Mammary epithelial cell (primary cell): ENCODE measurements around the gene SLC24A3.

Source experiments
- CTCF ChIP-seq, 2 donors: IDR thresholded peaks in 1 of 2; conservative IDR thresholded peaks in 1 of 2; 2 replicates each; pipeline ENCODE4 v1.5.1; 2011 to 2012; ENCODE audit warnings: inconsistent platforms in 2 of 2, low read length in 2 of 2, mild to moderate bottlenecking in 2 of 2, control low read depth in 1 of 2, low read depth in 1 of 2; ENCODE audit not compliant: insufficient read depth in 1 of 2; ENCODE audit errors: extremely low read depth in 1 of 2
- EZH2 ChIP-seq: IDR thresholded peaks from 2 replicates; pipeline ENCODE4 v1.6.1; 2012; ENCODE audit warnings: low read length, inconsistent platforms, borderline replicate concordance

- no peak for TF ChIP-seq CTCF (conservative IDR thresholded peaks at IDR 0.05 in 1 of 2, IDR thresholded peaks at IDR 0.05 in 1 of 2; ENCODE audit: extremely low read depth in 1 of 2, insufficient read depth in 1 of 2, low read depth in 1 of 2, low read length in 2 of 2)
- no peak for TF ChIP-seq EZH2
These were observed 184.8 kb downstream of the SLC24A3 start for GRCh38 chr20:19397226-19397625.
